ENCODE results near the gene ZFP92. TPM values are rescaled to one million over a fixed set of nuclear protein-coding genes. Genes with fewer than 3 reads are reported as not detected.

ZFP92 gene
- total and polyA plus RNA-seq, 10 of the 15 experiments (the other 5 are each of a cell fraction or from before 2014, with no cell fraction given): 0.02 to 1.6 (median 0.09) TPM; not detected in 2

- no peaks in the 10 kb centered on the region for H3K36me3 ChIP-seq (ENCODE audit: control insufficient read depth in 2 of 2, insufficient read depth in 2 of 2, low read length in 1 of 2)
- ATAC-seq (no peak), DNase-seq (ENCODE audit: low read depth, low spot score) (no peak), FAIRE-seq (no peak)
- no peak for TF ChIP-seq RB1 (IDR thresholded peaks at IDR 0.05; ENCODE audit: borderline replicate concordance)
- TF ChIP-seq, protein P1, sequence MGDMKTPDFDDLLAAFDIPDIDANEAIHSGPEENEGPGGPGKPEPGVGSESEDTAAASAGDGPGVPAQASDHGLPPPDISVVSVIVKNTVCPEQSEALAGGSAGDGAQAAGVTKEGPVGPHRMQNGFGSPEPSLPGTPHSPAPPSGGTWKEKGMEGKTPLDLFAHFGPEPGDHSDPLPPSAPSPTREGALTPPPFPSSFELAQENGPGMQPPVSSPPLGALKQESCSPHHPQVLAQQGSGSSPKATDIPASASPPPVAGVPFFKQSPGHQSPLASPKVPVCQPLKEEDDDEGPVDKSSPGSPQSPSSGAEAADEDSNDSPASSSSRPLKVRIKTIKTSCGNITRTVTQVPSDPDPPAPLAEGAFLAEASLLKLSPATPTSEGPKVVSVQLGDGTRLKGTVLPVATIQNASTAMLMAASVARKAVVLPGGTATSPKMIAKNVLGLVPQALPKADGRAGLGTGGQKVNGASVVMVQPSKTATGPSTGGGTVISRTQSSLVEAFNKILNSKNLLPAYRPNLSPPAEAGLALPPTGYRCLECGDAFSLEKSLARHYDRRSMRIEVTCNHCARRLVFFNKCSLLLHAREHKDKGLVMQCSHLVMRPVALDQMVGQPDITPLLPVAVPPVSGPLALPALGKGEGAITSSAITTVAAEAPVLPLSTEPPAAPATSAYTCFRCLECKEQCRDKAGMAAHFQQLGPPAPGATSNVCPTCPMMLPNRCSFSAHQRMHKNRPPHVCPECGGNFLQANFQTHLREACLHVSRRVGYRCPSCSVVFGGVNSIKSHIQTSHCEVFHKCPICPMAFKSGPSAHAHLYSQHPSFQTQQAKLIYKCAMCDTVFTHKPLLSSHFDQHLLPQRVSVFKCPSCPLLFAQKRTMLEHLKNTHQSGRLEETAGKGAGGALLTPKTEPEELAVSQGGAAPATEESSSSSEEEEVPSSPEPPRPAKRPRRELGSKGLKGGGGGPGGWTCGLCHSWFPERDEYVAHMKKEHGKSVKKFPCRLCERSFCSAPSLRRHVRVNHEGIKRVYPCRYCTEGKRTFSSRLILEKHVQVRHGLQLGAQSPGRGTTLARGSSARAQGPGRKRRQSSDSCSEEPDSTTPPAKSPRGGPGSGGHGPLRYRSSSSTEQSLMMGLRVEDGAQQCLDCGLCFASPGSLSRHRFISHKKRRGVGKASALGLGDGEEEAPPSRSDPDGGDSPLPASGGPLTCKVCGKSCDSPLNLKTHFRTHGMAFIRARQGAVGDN (IDR thresholded peaks at IDR 0.05): no peak
- TF ChIP-seq SMAD5 (IDR thresholded peaks at IDR 0.05; ENCODE audit: low read depth): no peak
- no peak for TF ChIP-seq SREBF1 (IDR thresholded peaks at IDR 0.05; ENCODE audit: low read length)
- TF ChIP-seq STAT1 (conservative IDR thresholded peaks at IDR 0.05): no peak
- TF ChIP-seq MEF2B (IDR thresholded peaks at IDR 0.05; ENCODE audit: partially characterized antibody, poor library complexity, severe bottlenecking): no peak
- TF ChIP-seq, protein P2, sequence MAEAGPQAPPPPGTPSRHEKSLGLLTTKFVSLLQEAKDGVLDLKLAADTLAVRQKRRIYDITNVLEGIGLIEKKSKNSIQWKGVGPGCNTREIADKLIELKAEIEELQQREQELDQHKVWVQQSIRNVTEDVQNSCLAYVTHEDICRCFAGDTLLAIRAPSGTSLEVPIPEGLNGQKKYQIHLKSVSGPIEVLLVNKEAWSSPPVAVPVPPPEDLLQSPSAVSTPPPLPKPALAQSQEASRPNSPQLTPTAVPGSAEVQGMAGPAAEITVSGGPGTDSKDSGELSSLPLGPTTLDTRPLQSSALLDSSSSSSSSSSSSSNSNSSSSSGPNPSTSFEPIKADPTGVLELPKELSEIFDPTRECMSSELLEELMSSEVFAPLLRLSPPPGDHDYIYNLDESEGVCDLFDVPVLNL (IDR thresholded peaks at IDR 0.05; ENCODE audit: low read depth, low read length): no peak
- TF ChIP-seq NR2C2 (IDR thresholded peaks at IDR 0.05; ENCODE audit: borderline replicate concordance, control insufficient read depth, insufficient read length, low read depth): no peak
- no peak for TF ChIP-seq RFX5 (IDR thresholded peaks at IDR 0.05; ENCODE audit: low read depth, low read length)
- TF ChIP-seq JUNB (IDR thresholded peaks at IDR 0.05): no peak
- TF ChIP-seq SPI1 (IDR thresholded peaks at IDR 0.05; ENCODE audit: borderline replicate concordance, insufficient read depth, low read depth, low read length): no peak
- TF ChIP-seq ASH2L (IDR thresholded peaks at IDR 0.05; ENCODE audit: borderline replicate concordance, low read depth): no peak
- TF ChIP-seq TCF7 (IDR thresholded peaks at IDR 0.05; ENCODE audit: borderline replicate concordance): no peak
- no peak for TF ChIP-seq HDGF (IDR thresholded peaks at IDR 0.05)
- no peaks in the 10 kb centered on the region for H3K4me1 ChIP-seq (ENCODE audit: control insufficient read depth, insufficient read depth, low read length)
- H3K27ac ChIP-seq (ENCODE audit: control insufficient read depth, insufficient read depth): no peak overlapping the region
- ChIA-PET CTCF (no interaction called here), SMC1A (ENCODE audit: uncharacterized antibody, unreplicated experiment) (no interaction called here), POLR2A (no interaction called here), RAD21 (ENCODE audit: unreplicated experiment) (no interaction called here)
- 40% methylated on average over 13 of the region's 13 CpGs for WGBS (ENCODE audit: insufficient coverage, insufficient replicate concordance, low lambda C conversion rate, missing lambda C conversion rate)
- no peaks in the 10 kb centered on the region for H3K27me3 ChIP-seq (replicated peaks in 1 of 2; ENCODE audit: control insufficient read depth in 2 of 2, insufficient read depth in 2 of 2, low read length in 1 of 2)
- no peak overlapping the region for H3K4me2 ChIP-seq (ENCODE audit: control insufficient read depth, insufficient read depth)
- H3K4me3 ChIP-seq: no peak overlapping the region
- no peaks in the 10 kb centered on the region for H3K79me2 ChIP-seq (ENCODE audit: control insufficient read depth, insufficient read depth, low read length)
- intact Hi-C loops (cut with micrococcal nuclease; ENCODE audit: unreplicated experiment) (no loop called here), in situ Hi-C loops (cut with MboI) (no loop called here)
- no peaks in the 10 kb centered on the region for H4K20me1 ChIP-seq (ENCODE audit: control insufficient read depth, insufficient read depth)
- no peaks in the 10 kb centered on the region; the same call in 2 of the 3 replicates for H3K9me3 ChIP-seq (replicated peaks; ENCODE audit: control insufficient read depth, insufficient read depth, low read length)
- no peak overlapping the region for H3K9ac ChIP-seq (ENCODE audit: control insufficient read depth, insufficient read depth, low read length)
- BruUV-seq (replicated peaks): no TSS peak
- no peak overlapping the region for H2AFZ ChIP-seq (ENCODE audit: control insufficient read depth, low read depth, low read length)
Observed at GRCh38 chrX:153440556-153441135, 29.4 kb downstream of the ZFP92 start.
